RWPE1 (cell line): ENCODE results near the gene THSD4.

ENCODE experiments used
- CTCF ChIA-PET: fragments of 350-600 bp; sonication (Branson Sonifier 250); formaldehyde crosslinking; extraction: SDS; loops from one replicate; lab custom pipeline; 2021; lab: Yijun Ruan, JAX
- POLR2A ChIA-PET: fragments of 400-600 bp; formaldehyde crosslinking; extraction: SDS; loops from one replicate; lab custom pipeline; 2020; ENCODE audit warnings: antibody characterized with exemption; ENCODE audit not compliant: low non-redundant PET; lab: Yijun Ruan, JAX
- DNase-seq: peaks from one replicate; pipeline ENCODE4 v3.0.0; 2012; ENCODE audit warnings: low spot score
- H3K27ac ChIP-seq: fragments of 450-650 bp; 2 replicates; pipeline ENCODE4 v1.5.1; 2017
- CTCF ChIP-seq: fragments of 450-650 bp; conservative IDR thresholded peaks from 2 replicates; pipeline ENCODE4 v1.5.1; 2017; ENCODE audit warnings: low read depth, mild to moderate bottlenecking

The THSD4 gene

GRCh38 chr15:71730277-71731144, 615.2 kb downstream of the THSD4 start:
- TF ChIP-seq CTCF = peak; percentile 90
- no peak overlapping the region for H3K27ac ChIP-seq
- ChIA-PET POLR2A (no interaction called here), CTCF (interaction anchor here (0.6 kb wide), 3 partner anchors 28 to 136 kb away, joined by 3 to 4 read pairs (median 3); no protein-coding TSS in a partner anchor)
- DNase-seq = peak; percentile 69

- DNase-seq = no peak
- ChIA-PET CTCF (interaction anchor here (0.5 to 2.0 kb wide), 3 partner anchors 11 to 217 kb away, joined by 3 to 4 read pairs (median 4); no protein-coding TSS in a partner anchor), POLR2A (no interaction called here)
- H3K27ac ChIP-seq = no peak overlapping the region
- TF ChIP-seq CTCF = no peak
Measured at GRCh38 chr15:71732636-71733035, 617.4 kb downstream of the THSD4 start.

GRCh38 chr15:71733122-71733521, 617.9 kb downstream of the THSD4 start:
- POLR2A ChIA-PET = no interaction called here
- no peak for TF ChIP-seq CTCF
- CTCF ChIA-PET = interaction anchor here (0.5 to 2.0 kb wide), 3 partner anchors 10 to 218 kb away, joined by 3 to 4 read pairs (median 4); no protein-coding TSS in a partner anchor
- H3K27ac ChIP-seq = no peak overlapping the region
- DNase-seq = no peak

- TF ChIP-seq CTCF = no peak
- CTCF ChIA-PET = interaction anchor here (0.5 kb wide), 1 partner anchor 77 kb away, joined by 3 read pairs; no protein-coding TSS in a partner anchor
- DNase-seq = no peak
- no peak overlapping the region for H3K27ac ChIP-seq
- POLR2A ChIA-PET = no interaction called here
Measured at GRCh38 chr15:71734709-71735384, 619.6 kb downstream of the THSD4 start.

- no peak for TF ChIP-seq CTCF
- no peak overlapping the region for H3K27ac ChIP-seq
- DNase-seq = no peak
- ChIA-PET POLR2A (no interaction called here), CTCF (no interaction called here)
Measured at GRCh38 chr15:71735385-71735757, 620.1 kb downstream of the THSD4 start.

- no peak for DNase-seq
- no peak for TF ChIP-seq CTCF
- ChIA-PET CTCF (no interaction called here), POLR2A (no interaction called here)
- no peak overlapping the region for H3K27ac ChIP-seq
Measured at GRCh38 chr15:71736286-71736947, 621.1 kb downstream of the THSD4 start.
